Trophoblast cell (in vitro differentiated cells and primary cell): ENCODE results near the gene ZNF124.
A peak's percentile ranks its signal among the peaks of the same experiment; 100 is the strongest.
"Not testable (repeated sequence)": the region's sequence is repeated elsewhere in the genome, so short reads cannot be mapped to it uniquely, and the experiment has no call there.

ENCODE experiments used
- DNase-seq, 2 donors: peaks; one replicate each; pipeline ENCODE4 v3.0.0-alpha.2; 2016
- H2AFZ ChIP-seq: 2 replicates; pipeline ENCODE4 v1.6.1; 2013; ENCODE audit warnings: low read length, moderate library complexity, mild to moderate bottlenecking; ENCODE audit not compliant: insufficient read depth, poor library complexity
- H2AK5ac ChIP-seq: 2 replicates; pipeline ENCODE4 v1.6.1; 2013; ENCODE audit warnings: mild to moderate bottlenecking, low read length
- H2BK120ac ChIP-seq: 2 replicates; pipeline ENCODE4 v1.6.1; 2013; ENCODE audit warnings: low read length, mild to moderate bottlenecking, moderate library complexity; ENCODE audit not compliant: insufficient read depth, poor library complexity
- H2BK12ac ChIP-seq: 2 replicates; pipeline ENCODE4 v1.6.1; 2013; ENCODE audit warnings: mild to moderate bottlenecking, low read length, moderate library complexity
- H2BK5ac ChIP-seq: 2 replicates; pipeline ENCODE4 v1.6.1; 2013; ENCODE audit warnings: low read length, low read depth, moderate library complexity, mild to moderate bottlenecking; ENCODE audit not compliant: poor library complexity
- H3K14ac ChIP-seq: 2 replicates; pipeline ENCODE4 v1.6.1; 2013; ENCODE audit warnings: mild to moderate bottlenecking, low read length
- H3K18ac ChIP-seq: 2 replicates; pipeline ENCODE4 v1.6.1; 2013; ENCODE audit warnings: mild to moderate bottlenecking, low read length
- H3K23ac ChIP-seq: 2 replicates; pipeline ENCODE4 v1.6.1; 2013; ENCODE audit warnings: low read length
- H3K27ac ChIP-seq: 2 replicates; pipeline ENCODE4 v1.5.1; 2013; ENCODE audit warnings: low read depth, mild to moderate bottlenecking, inconsistent platforms, low read length, moderate library complexity
- H3K27me3 ChIP-seq: 2 replicates; pipeline ENCODE4 v1.6.1; 2013; ENCODE audit warnings: inconsistent platforms, mild to moderate bottlenecking, low read length, moderate library complexity; ENCODE audit not compliant: insufficient read depth
- H3K36me3 ChIP-seq, 2 experiments: 1 replicate in 1 of 2; 2 replicates in 1 of 2; pipeline ENCODE4 v1.6.1; 2013; ENCODE audit warnings: low read length in 2 of 2, mild to moderate bottlenecking in 2 of 2, moderate library complexity in 1 of 2; ENCODE audit not compliant: insufficient read depth in 2 of 2, control insufficient read depth in 1 of 2
- H3K4ac ChIP-seq: 2 replicates; pipeline ENCODE4 v1.6.1; 2013; ENCODE audit warnings: low read depth, mild to moderate bottlenecking, low read length, moderate library complexity
- H3K4me1 ChIP-seq, 2 experiments: 1 replicate in 1 of 2; 2 replicates in 1 of 2; pipeline ENCODE4 v1.6.1; 2013; ENCODE audit warnings: low read length in 2 of 2, mild to moderate bottlenecking in 2 of 2, moderate library complexity in 1 of 2; ENCODE audit not compliant: insufficient read depth in 2 of 2, control insufficient read depth in 1 of 2
- H3K4me2 ChIP-seq: 2 replicates; pipeline ENCODE4 v1.6.1; 2013; ENCODE audit warnings: inconsistent platforms, mild to moderate bottlenecking, low read length, moderate library complexity
- H3K4me3 ChIP-seq: 2 replicates; pipeline ENCODE4 v1.5.1; 2013; ENCODE audit warnings: mild to moderate bottlenecking, low read depth, low read length, inconsistent platforms
- H3K79me1 ChIP-seq: one replicate; pipeline ENCODE4 v1.6.1; 2013; ENCODE audit warnings: low read length
- H3K79me2 ChIP-seq: 2 replicates; pipeline ENCODE4 v1.6.1; 2013; ENCODE audit warnings: low read length, mild to moderate bottlenecking; ENCODE audit not compliant: control insufficient read depth, insufficient read depth, poor library complexity
- H3K9ac ChIP-seq: 2 replicates; pipeline ENCODE4 v1.6.1; 2013; ENCODE audit warnings: mild to moderate bottlenecking, low read length
- H3K9me3 ChIP-seq: 2 replicates; pipeline ENCODE4 v1.6.1; 2013; ENCODE audit warnings: low read depth, mild to moderate bottlenecking, control low read depth, inconsistent platforms, low read length; ENCODE audit not compliant: insufficient read depth
- H4K12ac ChIP-seq: 2 replicates; pipeline ENCODE4 v1.6.1; 2013; ENCODE audit warnings: low read depth, mild to moderate bottlenecking, low read length, moderate library complexity
- H4K8ac ChIP-seq: 2 replicates; pipeline ENCODE4 v1.6.1; 2013; ENCODE audit warnings: low read depth, mild to moderate bottlenecking, low read length, moderate library complexity
- H4K91ac ChIP-seq: one replicate; pipeline ENCODE4 v1.6.1; 2013; ENCODE audit warnings: low read depth, mild to moderate bottlenecking, low read length, moderate library complexity
- WGBS: extraction: QIAGEN DNeasy Blood & Tissue Kit; methylation state at CpG from one replicate; pipeline ENCODE4 v1.1.7; 2013; ENCODE audit warnings: missing lambda C conversion rate; ENCODE audit not compliant: insufficient read length, insufficient coverage; ENCODE audit errors: extremely low coverage; 5-methylcytosine and 5-hydroxymethylcytosine counted together

The ZNF124 gene

GRCh38 chr1:247120408-247120668 lies 51.5 kb downstream of the ZNF124 start:
- H3K79me1 ChIP-seq, H3K18ac ChIP-seq, H3K79me2 ChIP-seq, H2AK5ac ChIP-seq, H3K27ac ChIP-seq, H2AFZ ChIP-seq, H2BK5ac ChIP-seq, H2BK12ac ChIP-seq, H3K36me3 ChIP-seq, H3K27me3 ChIP-seq, H3K14ac ChIP-seq, H3K4ac ChIP-seq, H3K23ac ChIP-seq, H3K9me3 ChIP-seq, H4K12ac ChIP-seq, H4K91ac ChIP-seq, H3K9ac ChIP-seq, H3K4me2 ChIP-seq, DNase-seq, H4K8ac ChIP-seq, H3K4me1 ChIP-seq, H2BK120ac ChIP-seq: not testable (repeated sequence)
- H3K4me3 ChIP-seq: peak overlapping the region; percentile 27
- no CpG with 5 or more reads among the region's 4 CpGs for WGBS

DNA sequence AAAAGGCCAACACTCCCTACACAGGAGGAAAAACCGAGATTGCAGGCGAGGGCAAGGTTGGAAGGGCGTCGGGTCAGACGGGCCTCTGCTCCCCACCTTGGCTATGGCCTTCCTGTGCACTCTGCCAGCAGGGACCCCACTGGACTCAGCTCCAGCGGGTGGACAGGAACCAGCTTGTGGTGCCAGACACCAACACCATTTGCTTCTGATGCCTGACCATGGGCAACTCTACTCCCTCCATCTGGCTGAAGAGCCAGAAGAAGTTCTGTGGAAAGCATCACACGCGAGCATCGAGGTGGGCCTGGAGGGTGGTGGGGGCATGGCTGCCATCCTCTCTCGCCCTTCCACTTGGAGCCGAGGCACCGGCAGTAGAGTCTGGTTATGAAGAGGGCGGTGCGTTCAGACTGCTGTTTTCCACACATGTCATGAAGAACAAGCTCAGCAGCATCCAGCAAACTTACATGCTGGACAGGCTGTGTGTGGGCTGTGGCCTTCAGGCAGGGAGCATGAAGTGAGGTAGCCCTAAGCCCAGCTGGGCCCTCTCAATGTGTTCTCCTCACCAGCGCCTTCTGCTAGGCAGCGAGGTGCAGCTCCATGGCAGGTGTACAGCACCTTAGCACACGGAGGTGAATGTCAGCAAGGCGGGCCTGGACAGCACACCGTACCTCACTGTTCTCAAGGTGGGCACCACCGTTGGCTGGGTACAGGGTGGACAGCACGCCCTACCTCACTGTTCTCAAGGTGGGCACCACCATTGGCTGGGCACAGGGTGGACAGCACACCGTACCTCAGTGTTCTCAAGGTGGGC lies 52.0 kb downstream of the ZNF124 start:
- H4K12ac ChIP-seq: no peak overlapping the region
- H3K79me2 ChIP-seq: no peaks in the 10 kb centered on the region
- no peak overlapping the region for H3K9ac ChIP-seq
- no CpG with 5 or more reads among the region's 22 CpGs for WGBS
- no peak overlapping the region for H3K4ac ChIP-seq
- H3K14ac ChIP-seq: no peak overlapping the region
- peak overlapping the region; percentile 27 for H3K4me3 ChIP-seq
- no peak overlapping the region for H3K23ac ChIP-seq
- no peak overlapping the region for H2AFZ ChIP-seq
- DNase-seq: no peak
- peaks cover 0 to 2% of the 10 kb centered on the region in 2 experiments for H3K36me3 ChIP-seq
- no peak overlapping the region for H2BK5ac ChIP-seq
- H3K27ac ChIP-seq: no peak overlapping the region
- peaks cover 2% of the 10 kb centered on the region for H3K9me3 ChIP-seq
- H3K79me1 ChIP-seq: no peaks in the 10 kb centered on the region
- H4K8ac ChIP-seq: no peak overlapping the region
- no peak overlapping the region for H2AK5ac ChIP-seq
- H3K4me2 ChIP-seq: no peak overlapping the region
- H3K4me1 ChIP-seq: no peaks in the 10 kb centered on the region
- H3K27me3 ChIP-seq: no peaks in the 10 kb centered on the region
- no peak overlapping the region for H2BK120ac ChIP-seq
- no peak overlapping the region for H3K18ac ChIP-seq
- no peak overlapping the region for H4K91ac ChIP-seq
- no peak overlapping the region for H2BK12ac ChIP-seq

DNA sequence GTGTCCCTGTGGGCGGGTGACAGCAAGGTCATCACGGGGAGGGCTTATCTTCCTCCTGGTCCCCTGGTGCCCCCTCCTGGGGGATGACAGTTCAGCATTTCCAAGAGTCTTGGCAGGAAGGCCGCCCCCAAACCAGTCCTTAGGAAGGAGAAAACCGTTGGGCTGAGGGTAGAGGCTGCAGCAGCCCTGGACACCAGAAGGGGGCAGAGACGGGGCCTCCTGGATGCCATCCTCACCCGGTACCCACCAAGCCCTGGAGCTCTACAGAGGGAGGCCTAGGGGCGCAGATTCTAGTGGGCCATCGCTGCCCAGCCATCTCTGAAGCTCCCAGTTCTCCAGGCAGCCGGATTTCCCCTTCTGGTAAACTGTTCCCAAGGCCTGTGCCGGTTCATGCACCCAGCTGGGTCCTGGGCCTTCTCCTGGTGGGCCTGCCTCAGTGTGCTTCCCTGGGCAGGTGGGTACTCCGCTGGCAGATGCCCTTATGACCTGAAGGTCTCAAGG lies 52.8 kb downstream of the ZNF124 start:
- Histone ChIP-seq H3K27ac (no peak overlapping the region), H3K4ac (no peak overlapping the region), H3K4me1 (no peaks in the 10 kb centered on the region), H2BK120ac (no peak overlapping the region), H2AFZ (no peak overlapping the region), H4K91ac (no peak overlapping the region), H4K8ac (no peak overlapping the region), H2BK12ac (no peak overlapping the region), H4K12ac (no peak overlapping the region), H3K36me3 (no peaks in the 10 kb centered on the region), H3K4me2 (no peak overlapping the region), H3K14ac (no peak overlapping the region), H3K9ac (no peak overlapping the region), H3K79me2 (no peaks in the 10 kb centered on the region), H3K23ac (no peak overlapping the region), H3K9me3 (peaks cover 2% of the 10 kb centered on the region), H3K27me3 (no peaks in the 10 kb centered on the region), H3K4me3 (no peak overlapping the region), H3K79me1 (no peaks in the 10 kb centered on the region), H2BK5ac (no peak overlapping the region), H2AK5ac (no peak overlapping the region), H3K18ac (no peak overlapping the region)
- peak in 1 of 2 donors; percentile 27 for DNase-seq
- WGBS: no CpG with 5 or more reads among the region's 11 CpGs

DNA sequence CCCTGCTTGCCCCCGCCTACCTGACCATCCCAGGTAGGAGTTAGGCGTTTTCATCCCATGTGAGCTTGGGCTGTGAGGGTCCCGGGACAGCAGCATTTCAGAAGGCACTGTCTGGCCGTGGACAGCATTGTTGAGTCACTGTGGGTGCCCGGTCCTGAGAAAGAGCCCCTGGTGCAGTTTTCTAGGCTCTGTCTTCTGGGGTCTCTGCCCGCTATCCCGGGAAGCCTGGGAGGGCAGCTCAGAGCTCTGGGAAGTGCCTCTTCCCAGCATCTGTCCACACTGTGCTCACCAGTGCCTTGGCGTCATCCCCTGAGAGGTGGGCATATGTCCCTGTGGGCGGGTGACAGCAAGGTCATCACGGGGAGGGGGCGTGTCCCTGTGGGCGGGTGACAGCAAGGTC lies 56.3 kb downstream of the ZNF124 start:
- Histone ChIP-seq H3K4me1 (peaks cover 14 to 17% of the 10 kb centered on the region in 2 experiments), H3K27me3 (peaks cover 2% of the 10 kb centered on the region), H3K27ac (no peak overlapping the region), H3K4me2 (no peak overlapping the region), H3K36me3 (no peaks in the 10 kb centered on the region), H3K9ac (no peak overlapping the region), H2BK12ac (no peak overlapping the region), H4K8ac (no peak overlapping the region), H2AK5ac (no peak overlapping the region), H3K4ac (no peak overlapping the region), H2BK120ac (no peak overlapping the region), H4K91ac (no peak overlapping the region), H3K14ac (no peak overlapping the region), H2AFZ (no peak overlapping the region), H4K12ac (no peak overlapping the region), H3K4me3 (no peak overlapping the region), H2BK5ac (no peak overlapping the region), H3K18ac (no peak overlapping the region), H3K79me1 (peaks cover 12% of the 10 kb centered on the region), H3K9me3 (no peaks in the 10 kb centered on the region), H3K23ac (no peak overlapping the region), H3K79me2 (peaks cover 11% of the 10 kb centered on the region)
- DNase-seq: no peak
- no CpG with 5 or more reads among the region's 12 CpGs for WGBS
